ENCODE data around the gene MYRF. TPM values are rescaled to one million over a fixed set of nuclear protein-coding genes. Genes with fewer than 3 reads are reported as not detected.

Gene MYRF
- total RNA-seq, 3 donors from 2014 or later (not counting 1 experiment from before 2014, with no cell fraction given), result 4.9 to 15.3 (median 7.3) TPM

- Mint-ChIP-seq H3K27ac (peak overlapping the region in 1 of 2 donors; percentile 18), H3K27me3 (ENCODE audit: low read depth in 2 of 2) (no peaks in the 10 kb centered on the region), H3K4me1 (peaks cover 13 to 41% of the 10 kb centered on the region in 2 donors), H3K36me3 (no peaks in the 10 kb centered on the region), H3K9me3 (no peaks in the 10 kb centered on the region), H3K4me3 (no peak overlapping the region)
- H3K4me3 ChIP-seq (ENCODE audit: low read length), result no peak overlapping the region
- peaks cover 13% of the 10 kb centered on the region for H3K4me1 ChIP-seq (ENCODE audit: control insufficient read depth, insufficient read depth, low read length)
- no peak overlapping the region for H3K27ac ChIP-seq (ENCODE audit: low read length)
- no peak for TF ChIP-seq CTCF (IDR thresholded peaks at IDR 0.05)
- no peaks in the 10 kb centered on the region for H3K27me3 ChIP-seq (ENCODE audit: control insufficient read depth, insufficient read depth, low read length)
- H3K9me3 ChIP-seq (ENCODE audit: control insufficient read depth, insufficient read depth, low read length), result no peaks in the 10 kb centered on the region
- DNase-seq (peak in 1 of 2 donors; percentile 36), ATAC-seq (no peak)
- H3K36me3 ChIP-seq (ENCODE audit: control insufficient read depth, insufficient read depth, low read length), result peaks cover 44% of the 10 kb centered on the region
- 87% methylated on average over 6 of the region's 9 CpGs for WGBS (ENCODE audit: insufficient coverage)
- intact Hi-C loops (cut with micrococcal nuclease), result no loop called here
Observed at GRCh38 chr11:61787928-61788491, 35.6 kb downstream of the MYRF start.

GRCh38 chr11:61791737-61792309, 39.4 kb downstream of the MYRF start:
- Mint-ChIP-seq H3K36me3 (no peaks in the 10 kb centered on the region), H3K9me3 (no peaks in the 10 kb centered on the region), H3K27ac (peak overlapping the region; percentile 98 to 99), H3K27me3 (ENCODE audit: low read depth in 2 of 2) (no peaks in the 10 kb centered on the region), H3K4me1 (peaks cover 17 to 43% of the 10 kb centered on the region in 2 donors), H3K4me3 (peak overlapping the region; percentile 96)
- peak overlapping the region; percentile 64 for H3K4me3 ChIP-seq (ENCODE audit: low read length)
- no peaks in the 10 kb centered on the region for H3K9me3 ChIP-seq (ENCODE audit: control insufficient read depth, insufficient read depth, low read length)
- peaks cover 36% of the 10 kb centered on the region for H3K36me3 ChIP-seq (ENCODE audit: control insufficient read depth, insufficient read depth, low read length)
- intact Hi-C loops (cut with micrococcal nuclease), result loop anchor here (1.0 to 5.0 kb wide), 3 partner anchors 23 to 331 kb away; partner anchors contain the start of gene FADS2
- TF ChIP-seq CTCF (IDR thresholded peaks at IDR 0.05), result peak; percentile 13
- ATAC-seq (peak; percentile 36 to 63 (median 48)), DNase-seq (peak; percentile 58 to 67)
- WGBS (ENCODE audit: insufficient coverage), result 5% methylated on average over 14 of the region's 14 CpGs
- peaks cover 20% of the 10 kb centered on the region for H3K4me1 ChIP-seq (ENCODE audit: control insufficient read depth, insufficient read depth, low read length)
- peak overlapping the region; percentile 89 for H3K27ac ChIP-seq (ENCODE audit: low read length)
- no peaks in the 10 kb centered on the region for H3K27me3 ChIP-seq (ENCODE audit: control insufficient read depth, insufficient read depth, low read length)

GRCh38 chr11:61792310-61793082, 40.1 kb downstream of the MYRF start, which contains the start of the genes FEN1 and TMEM258:
FEN1 (plus strand) TSS chr11:61792911; CDS start chr11:61795362, 2,451 bp downstream.
TMEM258 (minus strand) TSS chr11:61792599; CDS start chr11:61792558, 41 bp downstream.
- H3K4me1 Mint-ChIP-seq, result peaks cover 17 to 43% of the 10 kb centered on the region in 2 donors
- no peaks in the 10 kb centered on the region for H3K9me3 ChIP-seq (ENCODE audit: control insufficient read depth, insufficient read depth, low read length)
- ATAC-seq, result peak; percentile 83 to 92 (median 88)
- DNase-seq, result peak; percentile 87 to 93
- H3K4me1 ChIP-seq (ENCODE audit: control insufficient read depth, insufficient read depth, low read length), result peaks cover 20% of the 10 kb centered on the region
- H3K27me3 ChIP-seq (ENCODE audit: control insufficient read depth, insufficient read depth, low read length), result no peaks in the 10 kb centered on the region
- intact Hi-C loops (cut with micrococcal nuclease), result loop anchor here (1.0 to 5.0 kb wide), 3 partner anchors 23 to 331 kb away; partner anchors contain the start of gene FADS2
- WGBS (ENCODE audit: insufficient coverage), result under 1% methylated on average over 61 of the region's 61 CpGs
- H3K27me3 Mint-ChIP-seq (ENCODE audit: low read depth in 2 of 2), result no peaks in the 10 kb centered on the region
- H3K4me3 Mint-ChIP-seq, result peak within 1 kb of the TSS; percentile 96
- peak within 1 kb of the TSS; percentile 89 for H3K27ac ChIP-seq (ENCODE audit: low read length)
- H3K4me3 ChIP-seq (ENCODE audit: low read length), result peak within 1 kb of the TSS; percentile 64
- H3K36me3 ChIP-seq (ENCODE audit: control insufficient read depth, insufficient read depth, low read length), result peaks cover 29% of the 10 kb centered on the region
- no peak for TF ChIP-seq CTCF (IDR thresholded peaks at IDR 0.05)
- H3K36me3 Mint-ChIP-seq, result no peaks in the 10 kb centered on the region
- H3K9me3 Mint-ChIP-seq, result no peaks in the 10 kb centered on the region
- H3K27ac Mint-ChIP-seq, result peak within 1 kb of the TSS; percentile 98 to 99
